ENCODE results near the gene DNAJB2. TPM values are rescaled to one million over a fixed set of nuclear protein-coding genes. Genes with fewer than 3 reads are reported as not detected.
A peak's percentile ranks its signal among the peaks of the same experiment; 100 is the strongest.

DNAJB2 gene
- total and polyA plus RNA-seq, 2 donors (not counting 3 experiments of a cell fraction or from before 2014, with no cell fraction given), result 30.4 to 35.0 TPM

DNA sequence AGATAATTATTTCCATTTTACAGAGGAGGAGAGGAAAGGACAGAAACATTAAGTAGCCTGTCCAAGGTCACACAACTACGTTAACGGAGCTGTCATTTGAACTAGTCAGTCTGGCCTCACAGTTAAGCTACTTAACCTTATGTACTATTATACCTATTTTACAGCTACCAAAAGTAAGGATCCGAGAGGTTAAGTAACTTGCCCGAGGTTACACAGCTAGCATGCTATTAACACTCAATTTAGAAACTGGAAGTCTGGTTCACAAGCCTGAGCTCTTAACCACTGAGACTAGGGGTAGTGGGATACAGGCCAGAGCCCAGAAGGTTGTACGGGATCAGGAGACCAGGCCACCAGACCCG lies 34.4 kb upstream of the DNAJB2 start:
- H3K4me2 ChIP-seq (ENCODE audit: insufficient read depth, low read length), result peak overlapping the region; percentile 86
- H3K36me3 ChIP-seq (ENCODE audit: control insufficient read depth in 2 of 2, extremely low read depth in 1 of 2, insufficient read depth in 2 of 2, low read length in 2 of 2), result peaks cover 2% of the 10 kb centered on the region in 2 experiments
- H3K9me1 ChIP-seq (replicated peaks; ENCODE audit: control insufficient read depth, extremely low read depth, insufficient read depth, low read length), result no peaks in the 10 kb centered on the region
- peak overlapping the region; percentile 95 for H2AFZ ChIP-seq (ENCODE audit: low read depth, low read length)
- H3K27ac ChIP-seq (ENCODE audit: insufficient read depth, low read depth, low read length), result peak overlapping the region; percentile 92
- ChIA-PET POLR2A (interaction anchor here (0.6 to 1.5 kb wide), 6 partner anchors 9 to 351 kb away, joined by 3 to 6 read pairs (median 4); partner anchors contain the start of genes ANKZF1, ATG9A, DNAJB2 and TUBA4A), CTCF (interaction anchor here (0.6 to 2.1 kb wide), 10 partner anchors 10 to 265 kb away, joined by 3 to 12 read pairs (median 4); partner anchors contain the start of genes ABCB6, ANKZF1, ATG9A and DNAJB2)
- TSS peak; percentile 79 for BruUV-seq (replicated peaks)
- no peaks in the 10 kb centered on the region for H3K9me3 ChIP-seq (replicated peaks; ENCODE audit: control insufficient read depth, insufficient read depth, low read length)
- H3K79me2 ChIP-seq (ENCODE audit: control insufficient read depth, insufficient read depth, low read length), result peaks cover 15% of the 10 kb centered on the region
- dilution Hi-C loops (cut with MboI; ENCODE audit: extremely low pct_ligation_motif_present, low sequenced_read_pairs), result no loop called here
- H3K27me3 ChIP-seq (ENCODE audit: control insufficient read depth in 2 of 2, insufficient read depth in 2 of 2, low read length in 2 of 2), result no peaks in the 10 kb centered on the region
- DNase-seq (ENCODE audit: low read depth, low spot score), result no peak
- H3K9ac ChIP-seq (replicated peaks; ENCODE audit: extremely low read depth, insufficient read depth, low read length), result peak overlapping the region; percentile 97
- FAIRE-seq, result peak; percentile 4
- H3K4me1 ChIP-seq (ENCODE audit: control insufficient read depth, extremely low read depth, insufficient read depth, low read length), result peaks cover 22% of the 10 kb centered on the region
- H4K20me1 ChIP-seq (replicated peaks; ENCODE audit: control insufficient read depth, extremely low read depth, insufficient read depth, low read length), result no peaks in the 10 kb centered on the region
- intact Hi-C loops (cut with micrococcal nuclease), result loop anchor here (1.0 to 2.0 kb wide), 7 partner anchors 15 to 84 kb away; partner anchors contain the start of genes ABCB6, ANKZF1, ATG9A and DNAJB2
- peak overlapping the region; percentile 67 to 80 (median 67) for H3K4me3 ChIP-seq (replicated peaks in 1 of 3; ENCODE audit: insufficient read depth in 1 of 3, low read depth in 1 of 3, low read length in 3 of 3)
- TF ChIP-seq EZH2 (IDR thresholded peaks at IDR 0.05; ENCODE audit: borderline replicate concordance, low read depth, low read length, severe bottlenecking), result no peak
- no peak for TF ChIP-seq GATA2 (IDR thresholded peaks at IDR 0.05; ENCODE audit: insufficient read depth, insufficient read length, low read depth, low read length)

- BruUV-seq (replicated peaks), result TSS peak; percentile 78
- H3K79me2 ChIP-seq (ENCODE audit: control insufficient read depth, insufficient read depth, low read length), result peaks cover 15% of the 10 kb centered on the region
- DNase-seq (ENCODE audit: low read depth, low spot score) (peak; percentile 91), FAIRE-seq (peak; percentile 82)
- peak within 1 kb of the TSS; percentile 95 for H2AFZ ChIP-seq (ENCODE audit: low read depth, low read length)
- H3K36me3 ChIP-seq (ENCODE audit: control insufficient read depth in 2 of 2, extremely low read depth in 1 of 2, insufficient read depth in 2 of 2, low read length in 2 of 2), result peaks cover 2% of the 10 kb centered on the region in 2 experiments
- H3K9me1 ChIP-seq (replicated peaks; ENCODE audit: control insufficient read depth, extremely low read depth, insufficient read depth, low read length), result no peaks in the 10 kb centered on the region
- ChIA-PET POLR2A (interaction anchor here (0.6 to 1.5 kb wide), 6 partner anchors 9 to 351 kb away, joined by 3 to 6 read pairs (median 4); partner anchors contain the start of genes ANKZF1, ATG9A, DNAJB2 and TUBA4A), CTCF (interaction anchor here (0.6 to 2.1 kb wide), 11 partner anchors 9 to 265 kb away, joined by 3 to 12 read pairs (median 3); partner anchors contain the start of genes ABCB6, ANKZF1, ATG9A and DNAJB2)
- dilution Hi-C loops (cut with MboI; ENCODE audit: extremely low pct_ligation_motif_present, low sequenced_read_pairs) (no loop called here), intact Hi-C loops (cut with micrococcal nuclease) (loop anchor here (1.0 to 2.0 kb wide), 7 partner anchors 16 to 85 kb away; partner anchors contain the start of genes ABCB6, ANKZF1, ATG9A and DNAJB2)
- peak within 1 kb of the TSS; percentile 92 for H3K27ac ChIP-seq (ENCODE audit: insufficient read depth, low read depth, low read length)
- H4K20me1 ChIP-seq (replicated peaks; ENCODE audit: control insufficient read depth, extremely low read depth, insufficient read depth, low read length), result no peaks in the 10 kb centered on the region
- TF ChIP-seq EZH2 (IDR thresholded peaks at IDR 0.05; ENCODE audit: borderline replicate concordance, low read depth, low read length, severe bottlenecking) (no peak), POLR2A (IDR thresholded peaks at IDR 0.05; ENCODE audit: low read depth, low read length) (peak; percentile 93), JUN (IDR thresholded peaks at IDR 0.05; ENCODE audit: borderline replicate concordance, insufficient read depth, insufficient read length, low read depth) (no peak), POLR2AphosphoS5 (IDR thresholded peaks at IDR 0.05; ENCODE audit: insufficient read depth, low read depth, low read length) (peak; percentile 97)
- H3K9me3 ChIP-seq (replicated peaks; ENCODE audit: control insufficient read depth, insufficient read depth, low read length), result no peaks in the 10 kb centered on the region
- H3K4me1 ChIP-seq (ENCODE audit: control insufficient read depth, extremely low read depth, insufficient read depth, low read length), result peaks cover 28% of the 10 kb centered on the region
- H3K4me2 ChIP-seq (ENCODE audit: insufficient read depth, low read length), result peak within 1 kb of the TSS; percentile 86
- peak within 1 kb of the TSS; percentile 67 to 80 (median 67) for H3K4me3 ChIP-seq (replicated peaks in 1 of 3; ENCODE audit: insufficient read depth in 1 of 3, low read depth in 1 of 3, low read length in 3 of 3)
- H3K27me3 ChIP-seq (ENCODE audit: control insufficient read depth in 2 of 2, insufficient read depth in 2 of 2, low read length in 2 of 2), result no peaks in the 10 kb centered on the region
- peak within 1 kb of the TSS; percentile 97 for H3K9ac ChIP-seq (replicated peaks; ENCODE audit: extremely low read depth, insufficient read depth, low read length)
These were observed 33.8 kb upstream of the DNAJB2 start, which contains the start of the genes GLB1L and STK16 for GRCh38 chr2:219245148-219245898. TSS of gene GLB1L (minus strand) at chr2:219245444. CDS start at chr2:219243573, 1,871 bp downstream. TSS of gene STK16 (plus strand) at chr2:219245479. CDS start at chr2:219246000, 521 bp downstream.

Measured in endothelial cell of umbilical vein (primary cell).